SU-DHL-6 (cell line): Measurements from ENCODE around the gene PMM2.
"Not testable (repeated sequence)": the region's sequence is repeated elsewhere in the genome, so short reads cannot be mapped to it uniquely, and the experiment has no call there.

Experiments used
- EZH2phosphoT487 ChIP-seq: fragments of 200-600 bp; sonication (generic), shearing (Covaris generic); conservative IDR thresholded peaks from 2 replicates; pipeline ENCODE4 v1.6.1; 2018; ENCODE audit warnings: mild to moderate bottlenecking, antibody characterized with exemption, low read length, moderate library complexity, mixed read lengths
- TF ChIP-seq, protein P1 (sequence below): fragments of 200-600 bp; sonication (generic); IDR thresholded peaks from one replicate; pipeline ENCODE4 v1.5.1; 2017; ENCODE audit warnings: antibody characterized with exemption, mild to moderate bottlenecking, low read length, moderate library complexity; ENCODE audit not compliant: insufficient read depth, poor library complexity, severe bottlenecking

DNA sequence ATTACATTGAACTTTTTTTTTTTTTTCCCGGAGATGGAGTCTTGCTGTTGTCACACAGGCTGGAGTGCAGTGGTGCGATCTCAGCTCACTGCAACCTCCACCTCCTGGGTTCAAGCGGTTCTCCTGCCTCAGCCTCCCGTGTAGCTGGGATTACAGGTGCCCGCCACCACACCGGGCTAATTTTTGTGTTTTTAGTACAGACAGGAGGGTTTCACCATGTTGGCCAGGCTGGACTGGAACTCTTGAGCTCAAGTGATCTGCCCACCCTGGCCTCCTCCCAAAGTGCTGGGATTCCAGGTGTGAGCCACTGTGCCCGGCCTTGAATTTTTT is 76.2 kb downstream of the PMM2 start:
- TF ChIP-seq, protein P1, sequence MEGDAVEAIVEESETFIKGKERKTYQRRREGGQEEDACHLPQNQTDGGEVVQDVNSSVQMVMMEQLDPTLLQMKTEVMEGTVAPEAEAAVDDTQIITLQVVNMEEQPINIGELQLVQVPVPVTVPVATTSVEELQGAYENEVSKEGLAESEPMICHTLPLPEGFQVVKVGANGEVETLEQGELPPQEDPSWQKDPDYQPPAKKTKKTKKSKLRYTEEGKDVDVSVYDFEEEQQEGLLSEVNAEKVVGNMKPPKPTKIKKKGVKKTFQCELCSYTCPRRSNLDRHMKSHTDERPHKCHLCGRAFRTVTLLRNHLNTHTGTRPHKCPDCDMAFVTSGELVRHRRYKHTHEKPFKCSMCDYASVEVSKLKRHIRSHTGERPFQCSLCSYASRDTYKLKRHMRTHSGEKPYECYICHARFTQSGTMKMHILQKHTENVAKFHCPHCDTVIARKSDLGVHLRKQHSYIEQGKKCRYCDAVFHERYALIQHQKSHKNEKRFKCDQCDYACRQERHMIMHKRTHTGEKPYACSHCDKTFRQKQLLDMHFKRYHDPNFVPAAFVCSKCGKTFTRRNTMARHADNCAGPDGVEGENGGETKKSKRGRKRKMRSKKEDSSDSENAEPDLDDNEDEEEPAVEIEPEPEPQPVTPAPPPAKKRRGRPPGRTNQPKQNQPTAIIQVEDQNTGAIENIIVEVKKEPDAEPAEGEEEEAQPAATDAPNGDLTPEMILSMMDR, result not testable (repeated sequence)
- TF ChIP-seq EZH2phosphoT487, result not testable (repeated sequence)
